ENCODE results near the gene KCNQ2.

KCNQ2 gene

DNA sequence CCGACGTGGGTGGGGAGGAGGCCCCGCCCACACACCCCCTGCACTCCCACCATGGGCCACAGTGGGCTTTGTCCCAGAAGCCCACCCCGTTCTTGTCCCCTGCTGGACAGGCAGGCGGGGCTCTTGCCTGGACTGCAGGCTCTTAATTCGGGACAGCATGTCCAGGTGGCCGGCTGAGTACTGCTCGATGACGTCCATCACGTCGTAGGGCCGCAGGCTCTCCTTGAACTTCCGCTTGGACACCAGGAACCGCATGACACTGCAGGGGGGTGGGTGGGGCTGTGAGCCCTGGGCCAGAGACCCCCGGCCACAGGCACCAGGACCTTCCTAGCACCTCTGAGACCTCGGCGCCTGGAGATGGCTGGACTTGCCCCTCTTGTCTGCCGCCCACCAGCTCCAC, 59.1 kb downstream of the KCNQ2 start:
- DNase-seq = no peak

DNA sequence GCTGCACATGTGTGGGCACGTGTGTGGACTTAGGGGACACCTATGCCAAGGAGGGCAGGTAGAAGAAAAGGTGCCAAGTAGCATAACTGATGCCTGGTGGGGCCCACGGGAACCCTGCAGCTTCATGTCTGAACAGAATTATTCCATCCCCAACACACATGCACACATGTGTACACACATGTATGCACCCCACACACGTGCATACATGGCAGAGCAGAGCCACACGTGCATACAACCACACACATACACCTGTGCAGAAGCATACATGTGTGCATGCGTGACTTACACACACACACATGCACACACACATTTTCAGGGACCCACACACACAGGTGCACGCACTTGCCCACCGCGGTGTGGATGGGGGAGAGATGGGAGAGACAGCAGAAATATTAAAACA, 59.6 kb downstream of the KCNQ2 start:
- DNase-seq = no peak

DNA sequence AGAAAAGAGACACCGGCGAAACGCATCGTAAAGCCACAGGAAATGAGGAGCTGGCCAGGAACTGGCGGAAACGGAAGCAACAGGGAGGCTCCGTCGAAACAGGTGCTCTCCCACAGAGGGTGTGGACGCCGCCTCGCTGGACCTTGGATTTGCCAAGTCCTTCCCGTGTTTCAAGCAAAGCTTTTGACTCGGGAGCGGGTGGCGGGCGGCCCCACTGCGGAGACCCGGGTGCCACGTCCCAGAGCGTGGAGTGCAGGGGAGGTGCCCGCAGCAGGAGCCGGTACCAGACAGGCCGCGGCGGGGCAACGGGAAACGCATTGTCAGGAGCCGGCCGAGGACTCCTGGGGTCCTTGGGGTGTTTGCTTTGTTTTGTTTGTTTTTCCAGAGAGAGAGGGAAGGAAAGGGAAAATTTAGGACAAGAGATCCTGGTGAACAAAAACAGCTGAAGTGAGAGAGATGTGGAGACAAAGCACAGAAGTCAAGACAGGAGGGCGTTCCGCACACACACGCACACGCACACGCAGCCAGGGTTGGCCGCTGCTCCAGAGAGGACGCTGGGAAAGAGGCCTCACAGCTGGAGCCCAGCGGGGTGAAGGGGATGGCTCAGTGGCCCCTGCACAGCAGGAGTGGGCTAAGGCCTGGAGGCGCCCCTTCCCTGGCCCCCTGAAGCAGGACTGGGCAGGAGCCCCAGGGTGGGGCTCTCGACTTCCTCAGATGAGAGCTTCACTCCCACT, 60.4 kb downstream of the KCNQ2 start:
- DNase-seq = no peak

DNA sequence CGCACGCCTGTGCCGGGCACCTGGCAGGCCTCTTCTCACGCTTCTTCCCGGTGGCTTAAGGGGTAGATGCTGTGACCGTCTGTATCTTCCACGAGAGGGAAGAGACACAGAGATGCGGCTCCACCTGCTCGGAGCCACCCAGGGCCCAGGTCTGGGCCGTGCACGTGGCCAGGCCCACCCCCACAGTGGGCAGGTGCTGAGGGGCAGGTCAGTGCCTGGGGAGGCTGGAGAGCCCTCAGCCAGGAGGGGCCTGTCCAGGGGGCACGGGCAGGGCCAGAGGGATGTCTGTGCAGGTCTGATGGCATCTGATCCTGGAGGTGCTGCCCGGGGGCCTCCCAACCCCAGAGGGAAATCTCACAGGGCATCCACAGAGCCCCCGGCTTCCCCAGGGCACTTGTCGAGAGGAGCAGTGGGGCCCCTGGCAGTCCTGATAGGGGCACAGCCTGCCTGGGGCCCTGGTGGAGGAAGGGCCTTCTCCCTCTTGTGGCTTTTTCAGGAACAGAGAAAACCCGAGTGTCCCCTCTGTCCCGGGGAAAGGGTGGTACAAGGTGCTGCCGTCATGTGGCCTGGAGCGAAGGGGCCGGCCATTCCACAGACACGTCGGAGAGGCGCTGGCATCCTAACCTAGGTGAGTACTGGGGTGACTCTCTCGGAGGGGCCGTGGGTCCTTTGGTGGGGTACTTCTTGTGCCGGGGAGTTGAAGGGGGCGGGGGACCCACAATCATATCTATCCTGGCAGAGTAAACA, 61.1 kb downstream of the KCNQ2 start:
- no peak for DNase-seq

DNA sequence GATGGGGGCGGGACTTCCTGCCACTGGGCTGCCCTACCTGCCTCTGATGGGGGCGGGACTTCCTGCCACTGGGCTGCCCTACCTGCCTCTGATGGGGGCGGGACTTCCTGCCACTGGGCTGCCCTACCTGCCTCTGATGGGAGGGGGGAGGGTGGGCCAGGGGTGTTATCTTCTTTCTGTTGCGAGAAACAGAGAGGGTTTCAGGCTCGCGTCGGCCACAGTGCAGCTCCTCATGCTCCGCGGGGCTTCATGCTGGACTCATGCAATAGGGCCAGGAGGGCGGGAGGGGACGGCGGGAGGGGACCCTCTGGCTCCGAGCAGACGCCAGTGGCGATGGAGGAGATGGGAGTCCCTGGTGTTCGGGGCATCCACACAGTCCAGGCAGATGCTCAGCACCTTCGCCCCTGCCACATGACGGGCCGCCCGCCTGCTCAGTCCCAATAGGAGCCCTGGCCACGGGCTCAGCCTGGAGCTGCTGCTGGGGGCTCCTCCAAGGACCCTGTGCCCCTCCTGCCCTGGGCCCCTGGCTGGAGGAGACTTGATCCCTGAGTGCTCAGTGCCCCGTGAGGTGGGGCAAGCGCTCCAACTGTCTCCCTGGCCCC, 62.5 kb downstream of the KCNQ2 start:
- DNase-seq = no peak

DNA sequence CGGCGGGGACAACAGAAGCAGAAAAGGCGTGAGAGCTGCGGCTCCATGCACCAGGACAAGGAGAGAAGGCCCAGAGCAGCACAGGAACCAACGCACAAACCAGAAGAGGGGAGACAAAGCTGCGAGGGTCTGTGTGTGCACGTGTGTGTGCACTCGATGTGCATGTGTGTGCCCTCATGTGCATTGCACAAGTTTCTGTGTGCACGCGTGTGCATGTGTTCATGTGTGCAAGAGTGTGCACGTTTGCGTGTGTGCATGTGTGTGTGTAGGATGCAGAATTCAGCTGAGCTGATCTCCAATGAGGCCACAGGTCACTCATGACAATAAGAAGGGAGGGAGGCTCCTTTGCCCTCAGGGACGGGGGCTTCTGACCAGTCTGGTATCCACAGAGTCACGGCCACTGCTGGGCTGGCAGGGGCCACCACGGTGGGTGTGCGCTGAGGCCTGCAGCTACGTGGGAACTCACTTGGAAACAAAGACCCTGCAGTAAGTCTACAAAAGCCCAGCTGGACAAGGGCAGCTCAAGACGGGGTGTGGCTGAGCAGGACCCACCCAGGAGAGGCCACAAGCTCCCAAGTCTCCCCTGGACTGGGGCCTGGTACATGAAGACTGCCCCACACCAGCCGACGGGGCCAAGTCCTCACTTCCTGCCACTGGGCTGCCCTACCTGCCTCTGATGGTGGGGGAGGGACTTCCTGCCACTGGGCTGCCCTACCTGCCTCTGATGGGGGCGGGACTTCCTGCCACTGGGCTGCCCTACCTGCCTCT, 63.2 kb downstream of the KCNQ2 start:
- DNase-seq = no peak

DNA sequence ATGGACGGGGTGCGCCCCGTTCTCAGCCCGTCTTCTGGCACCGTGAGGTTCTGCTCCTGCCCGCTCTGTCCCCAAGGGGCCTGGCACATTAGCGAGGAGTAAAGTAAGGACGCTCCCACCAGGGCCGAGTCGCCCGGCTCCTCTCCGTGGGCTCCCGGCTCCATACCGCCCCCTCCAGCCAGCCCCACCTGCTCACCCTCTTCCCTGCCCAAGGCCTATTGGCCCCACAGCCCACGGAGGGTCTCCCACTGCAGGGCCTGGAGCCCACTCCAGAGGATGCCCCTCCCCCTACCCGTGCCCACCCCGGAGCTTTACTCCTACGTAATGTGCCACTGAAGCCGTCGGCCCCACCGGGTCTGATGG, 63.8 kb downstream of the KCNQ2 start:
- no peak for DNase-seq

DNA sequence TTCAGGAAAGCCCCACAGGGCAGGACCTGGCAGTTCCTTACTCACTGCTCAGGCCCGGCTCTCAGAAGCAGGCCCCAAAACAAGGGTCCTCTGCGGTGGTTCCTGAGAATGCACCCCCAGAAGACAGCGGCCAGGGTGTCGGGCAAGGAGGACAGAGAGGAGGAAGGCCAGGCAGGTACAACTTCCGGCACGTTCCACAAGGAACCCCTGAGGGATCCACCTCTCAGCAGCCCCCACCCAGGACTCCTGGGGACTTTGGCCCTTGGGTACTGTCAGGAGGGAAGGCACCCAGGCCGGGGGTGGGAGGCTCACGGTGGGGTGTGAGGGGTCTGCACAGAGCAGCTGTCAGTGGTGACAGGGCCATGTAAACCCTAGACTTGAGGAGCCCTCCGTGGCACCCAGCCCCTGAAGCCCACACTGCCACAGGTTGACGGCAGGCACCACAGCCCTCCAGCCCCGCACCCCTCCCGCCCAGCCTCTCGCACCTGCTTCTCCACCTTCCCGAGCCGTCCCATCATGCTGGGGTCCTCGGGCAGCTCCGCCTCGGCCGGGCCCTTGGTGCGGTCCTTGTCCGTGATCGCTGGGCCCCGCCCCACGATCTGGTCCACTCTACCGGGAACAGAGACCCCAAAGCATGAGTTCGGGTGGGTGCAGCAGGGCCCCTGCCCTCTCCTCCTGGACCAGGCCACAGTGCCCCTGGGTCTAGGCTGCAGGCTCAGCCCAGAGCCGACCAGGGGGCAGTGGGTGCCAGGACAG, 64.3 kb downstream of the KCNQ2 start:
- no peak for DNase-seq

DNA sequence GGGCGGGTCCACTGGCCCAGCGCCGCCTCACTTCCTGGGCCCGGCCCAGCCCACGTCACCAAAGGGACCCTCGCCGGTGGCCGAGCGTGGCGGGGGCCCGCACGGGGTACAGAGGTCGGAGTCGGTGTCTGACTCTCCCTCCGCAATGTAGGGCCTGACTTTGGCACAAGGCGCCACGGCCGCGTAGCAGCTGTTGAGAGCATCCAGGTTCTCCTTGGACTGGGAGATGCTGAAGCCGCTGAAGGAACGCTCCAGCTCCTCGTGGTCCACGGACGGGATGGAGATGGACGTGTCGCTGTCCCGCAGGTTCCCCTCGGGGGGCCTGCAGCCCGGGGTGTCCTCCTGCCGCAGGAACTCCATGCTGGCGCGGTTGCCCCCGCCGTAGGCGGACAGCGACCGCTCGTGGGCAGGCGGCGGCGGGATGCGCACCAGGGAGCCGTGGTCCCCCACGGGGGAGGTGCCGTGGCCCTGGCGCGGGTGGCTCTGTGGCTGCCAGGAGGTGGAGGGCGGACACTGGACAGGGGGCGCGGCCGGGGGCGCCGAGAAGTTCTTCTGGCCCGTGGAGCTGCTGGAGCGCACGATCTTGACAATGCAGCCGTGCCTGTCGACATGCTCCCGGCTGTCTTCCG, 65.7 kb downstream of the KCNQ2 start:
- no peak for DNase-seq

DNA sequence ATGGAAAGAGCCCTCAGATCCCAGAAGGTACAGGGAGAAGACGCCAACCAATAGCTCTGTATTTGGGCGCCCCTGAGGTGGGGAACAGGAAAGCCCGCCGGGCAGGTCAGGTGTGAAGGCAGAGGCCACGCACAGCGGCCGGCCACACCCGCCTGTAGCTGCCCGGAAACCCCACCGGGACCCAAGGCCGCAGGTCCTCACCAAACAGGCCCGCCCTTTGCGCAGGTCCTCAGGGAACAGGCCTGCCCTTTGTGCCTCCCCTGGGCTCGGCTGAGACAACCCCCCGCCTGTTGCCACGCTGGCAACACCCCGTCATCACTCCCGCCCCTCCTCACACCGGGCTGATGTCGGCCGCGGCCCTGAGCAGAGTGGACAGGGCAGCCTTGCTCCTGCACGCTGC, 66.4 kb downstream of the KCNQ2 start:
- DNase-seq = no peak

DNA sequence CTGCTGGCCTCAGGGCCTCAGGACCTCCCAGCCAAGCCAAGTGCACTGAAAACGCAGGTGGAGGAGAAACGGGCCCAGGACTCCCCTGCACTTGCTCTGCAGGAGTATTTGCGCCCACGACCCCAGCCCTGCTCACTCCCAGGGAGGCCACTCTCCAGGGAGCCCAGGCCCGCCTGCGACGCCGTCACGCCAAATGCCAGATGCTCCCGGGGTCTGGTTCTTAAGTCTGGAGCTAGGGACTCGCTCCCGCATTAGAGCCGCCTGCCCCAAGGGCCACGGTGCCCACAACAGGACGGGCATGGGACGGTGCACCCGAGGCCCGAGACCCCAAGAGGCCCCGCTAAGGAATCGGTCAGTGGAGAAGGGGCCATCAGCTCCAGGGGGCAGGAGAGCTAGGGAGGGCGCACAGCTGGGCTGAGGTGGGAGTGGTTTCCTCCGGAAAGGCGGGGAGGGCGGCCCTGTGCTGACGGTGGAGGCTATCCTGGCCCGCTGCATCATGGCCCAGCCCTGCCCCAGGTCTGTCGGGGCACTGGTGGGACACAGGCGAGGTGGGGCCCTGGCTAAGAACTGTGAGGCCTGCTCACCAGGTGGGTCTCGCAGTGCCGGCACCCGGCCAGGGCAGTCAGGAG, 67.2 kb downstream of the KCNQ2 start:
- no peak for DNase-seq

DNA sequence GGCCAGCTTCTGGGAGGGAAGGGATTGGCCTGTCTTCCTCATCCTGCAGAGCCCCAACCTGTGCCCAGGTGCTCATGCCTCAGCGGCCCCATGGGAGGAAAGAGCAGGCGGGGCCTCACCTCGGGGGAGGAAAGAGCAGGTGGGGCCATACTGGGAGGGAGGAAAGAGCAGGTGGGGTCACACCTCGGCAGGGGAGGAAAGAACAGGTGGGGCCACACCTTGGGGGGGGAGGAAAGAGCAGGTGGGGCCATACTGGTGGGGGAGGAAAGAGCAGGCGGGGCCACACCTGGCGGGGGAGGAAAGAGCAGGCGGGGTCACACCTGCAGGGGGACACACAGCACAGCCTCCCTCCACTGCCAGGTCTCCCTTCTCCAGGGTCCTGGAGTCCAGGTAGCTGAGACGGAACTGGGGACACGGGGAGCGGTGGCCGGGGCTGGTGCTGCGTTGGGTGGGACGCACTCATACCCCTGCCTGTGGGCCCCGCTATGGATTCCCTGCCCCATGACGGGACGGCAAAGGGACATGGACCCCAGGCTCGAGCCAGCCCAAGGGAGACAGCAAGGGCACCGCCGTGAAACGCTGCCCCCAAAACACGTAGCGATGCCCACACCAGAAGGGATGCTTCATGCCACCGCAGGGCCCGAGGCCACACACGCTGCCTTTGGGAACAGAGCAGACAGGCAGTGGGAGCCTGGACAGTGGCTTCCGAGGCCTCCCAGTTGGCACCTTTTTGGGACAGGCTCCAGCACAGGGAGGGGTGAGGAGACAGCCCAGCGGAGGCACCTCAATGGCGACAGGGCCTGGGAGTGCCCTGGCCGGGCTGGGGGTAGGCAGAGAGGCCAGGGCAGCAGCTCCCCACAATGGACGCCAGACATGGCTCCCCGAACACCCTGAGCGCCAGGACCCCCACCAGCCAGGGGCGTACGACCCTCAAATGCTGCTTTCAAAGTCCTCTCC, 68.0 kb downstream of the KCNQ2 start:
- no peak for DNase-seq

DNA sequence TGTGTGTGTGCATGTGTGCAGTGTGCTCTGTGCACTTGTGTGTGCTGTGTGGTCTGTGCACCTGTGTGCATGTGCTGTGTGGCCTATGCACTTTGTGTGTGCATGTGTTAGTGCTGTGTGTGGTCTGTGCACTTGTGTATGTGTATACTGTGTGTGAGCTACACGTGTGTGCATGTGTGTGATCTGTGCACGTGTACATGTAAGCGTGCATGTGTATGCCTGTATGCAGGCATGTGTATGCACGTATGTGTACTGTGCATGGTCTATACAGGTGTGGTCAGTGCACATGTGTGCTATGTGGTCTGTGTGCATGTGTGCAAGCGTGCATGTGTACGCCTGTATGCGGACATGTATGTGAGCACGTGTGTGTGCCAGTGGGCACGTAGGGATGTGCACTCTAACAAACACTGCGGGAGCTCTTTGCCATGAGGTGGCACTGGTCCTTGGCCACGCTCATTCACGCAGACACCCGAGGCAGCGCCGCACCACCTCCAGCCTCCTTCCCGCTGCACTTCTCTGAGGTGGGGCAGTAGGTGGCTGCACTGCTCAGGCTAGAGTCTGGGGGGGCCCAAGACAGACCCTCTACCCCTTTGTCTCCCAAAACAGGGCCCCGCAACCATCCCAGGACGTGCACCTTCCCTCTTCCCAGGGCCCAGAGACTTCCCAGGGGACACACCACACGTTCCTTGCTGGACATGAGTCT, 68.9 kb downstream of the KCNQ2 start:
- no peak for DNase-seq

DNA sequence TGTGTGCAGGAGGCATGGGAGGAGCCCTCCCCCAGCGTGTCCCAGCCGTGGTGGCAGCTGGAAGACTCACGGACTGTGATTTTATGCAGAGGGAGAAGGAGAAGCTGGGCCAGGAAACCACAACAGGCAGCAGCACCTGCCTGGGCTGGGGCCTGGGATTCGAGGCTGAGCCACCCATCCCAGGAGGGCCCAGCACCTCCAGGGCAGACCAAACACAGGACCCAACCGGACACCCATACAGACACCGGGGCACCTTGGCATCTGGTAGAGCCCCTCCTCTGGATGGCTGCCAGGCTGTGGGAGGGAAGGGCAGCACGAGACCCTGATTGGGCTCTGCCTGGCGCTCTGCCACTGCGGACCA, 69.6 kb downstream of the KCNQ2 start:
- DNase-seq = no peak

DNA sequence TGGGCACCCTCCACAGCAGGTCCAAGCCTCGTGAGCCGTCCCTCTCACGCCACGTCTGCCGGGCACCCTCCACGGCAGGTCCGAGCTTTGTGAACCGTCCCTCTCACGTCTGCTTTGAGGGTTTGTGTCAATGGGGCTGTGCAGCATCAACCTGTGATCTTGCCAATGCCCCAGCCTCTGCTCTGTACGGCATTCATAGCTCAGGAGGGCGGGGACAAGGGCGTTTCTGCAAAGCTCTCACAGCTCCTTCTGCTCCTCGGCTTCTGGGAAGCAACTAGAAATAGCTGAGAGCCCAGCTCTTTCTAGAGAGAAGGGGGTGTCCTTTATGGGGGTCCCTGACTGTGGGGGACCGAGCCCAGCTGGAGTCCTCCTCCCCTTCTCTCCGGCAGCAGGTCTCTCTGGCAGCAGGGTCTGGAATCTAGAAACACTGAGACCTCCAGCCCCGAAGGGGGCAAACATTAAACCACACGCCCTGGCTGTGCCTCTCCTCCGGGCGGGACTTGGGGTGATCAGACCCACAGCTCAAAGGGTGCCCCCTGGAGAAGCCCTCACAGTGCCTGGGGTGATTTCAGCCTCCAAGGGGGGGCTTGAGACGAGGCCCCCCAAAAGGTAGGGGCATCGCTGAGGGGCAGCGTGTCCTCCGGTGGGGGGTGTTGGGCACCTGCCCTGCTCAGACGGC, 70.1 kb downstream of the KCNQ2 start:
- no peak for DNase-seq

DNA sequence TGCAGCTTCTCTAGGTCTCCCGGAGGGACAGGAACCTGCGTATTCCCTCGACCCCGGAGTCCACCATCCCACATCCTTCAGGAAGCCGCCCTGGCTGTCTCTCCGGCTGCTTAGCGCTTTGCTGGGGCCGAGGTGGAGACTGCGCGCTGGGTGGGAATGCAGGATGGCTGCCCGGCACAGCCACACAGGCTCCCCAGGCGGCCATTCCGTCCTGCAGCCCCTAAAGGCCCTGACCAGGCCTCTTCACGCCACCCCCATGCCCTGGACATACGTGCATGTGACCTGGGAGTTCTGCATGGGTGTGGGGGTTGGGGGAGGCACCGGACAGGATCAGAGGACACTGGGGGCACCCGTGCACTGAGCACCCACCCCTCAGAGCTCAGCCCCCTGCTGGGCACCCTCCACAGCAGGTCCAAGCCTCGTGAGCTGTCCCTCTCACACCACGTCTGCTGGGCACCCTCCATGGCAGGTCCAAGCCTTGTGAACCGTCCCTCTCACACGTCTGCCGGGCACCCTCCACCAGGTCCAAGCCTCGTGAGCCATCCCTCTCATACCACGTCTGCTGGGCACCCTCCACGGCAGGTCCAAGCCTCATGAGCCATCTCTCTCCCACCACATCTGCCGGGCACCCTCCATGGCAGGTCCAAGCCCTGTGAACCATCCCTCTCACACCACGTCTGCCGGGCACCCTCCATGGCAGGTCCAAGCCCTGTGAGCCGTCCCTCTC, 70.9 kb downstream of the KCNQ2 start:
- DNase-seq = no peak

DNA sequence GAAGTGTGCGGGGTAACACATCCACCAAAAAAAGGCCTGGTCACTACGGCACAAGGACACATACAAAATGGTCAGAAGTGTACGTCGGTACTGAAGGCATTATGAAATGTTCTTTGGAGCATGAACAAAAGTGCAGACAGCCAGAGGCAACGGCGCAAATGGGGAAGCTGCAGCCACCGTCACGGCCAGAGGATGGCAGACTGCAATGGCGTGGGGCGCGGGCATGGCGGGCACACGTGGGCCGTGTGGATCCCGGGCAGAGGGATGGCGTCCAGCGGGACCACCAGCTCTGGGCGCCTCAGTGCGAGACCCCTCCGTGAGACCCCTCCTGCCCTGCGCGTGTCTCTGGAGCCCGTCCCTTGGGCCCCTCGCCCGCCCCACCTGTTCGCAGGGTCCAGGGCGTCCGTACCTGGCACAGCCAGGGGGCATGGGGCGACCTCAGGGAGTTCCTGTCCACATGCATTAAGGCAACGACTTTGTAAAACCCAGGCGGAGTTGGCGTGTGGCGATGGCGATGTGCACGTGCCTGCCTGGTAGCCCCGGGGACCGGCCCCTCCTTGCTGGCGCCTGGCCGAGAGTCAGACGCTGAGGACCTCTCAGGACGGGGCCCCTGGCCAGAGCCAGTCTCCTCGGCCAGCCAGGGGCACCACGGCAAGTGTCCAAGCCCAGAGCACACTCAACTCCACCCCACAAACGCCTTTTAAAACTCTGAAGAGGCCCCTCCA, 71.8 kb downstream of the KCNQ2 start:
- DNase-seq = no peak

All from activated CD4-positive, CD25-positive, alpha-beta regulatory T cell treated with anti-CD3 and anti-CD28 coated beads, Interleukin-2, amount 50 U/mL, for 72 hours (primary cell).